Measurements from ENCODE around the gene FBRSL1. TPM values are rescaled to one million over a fixed set of nuclear protein-coding genes. Genes with fewer than 3 reads are reported as not detected.

The FBRSL1 gene
- total and polyA plus RNA-seq, 9 of the 15 experiments (the other 6 are each of a cell fraction or from before 2014, with no cell fraction given), result 0.24 to 129 (median 7.3) TPM

GRCh38 chr12:132451836-132452195 is 38.1 kb upstream of the FBRSL1 start:
- Histone ChIP-seq H3K79me2 (ENCODE audit: control insufficient read depth, insufficient read depth, low read length) (no peaks in the 10 kb centered on the region), H3K4me1 (replicated peaks in 1 of 2; ENCODE audit: control insufficient read depth in 2 of 2, insufficient read depth in 2 of 2, low read length in 2 of 2) (peaks cover 0 to 39% of the 10 kb centered on the region in 2 experiments; a peak in 2 of 5 replicates), H3K9me3 (replicated peaks; ENCODE audit: control insufficient read depth, insufficient read depth, low read depth, low read length) (peaks cover 7% of the 10 kb centered on the region; the same call in 1 of the 2 replicates), H3K9me1 (ENCODE audit: control insufficient read depth, insufficient read depth, low read length) (no peaks in the 10 kb centered on the region), H3K36me3 (ENCODE audit: control insufficient read depth, insufficient read depth, low read length) (no peaks in the 10 kb centered on the region), H4K20me1 (replicated peaks; ENCODE audit: control insufficient read depth, insufficient read depth, low read length) (no peaks in the 10 kb centered on the region), H3K9ac (ENCODE audit: insufficient read depth in 1 of 2, low read depth in 2 of 2, low read length in 2 of 2) (no peak overlapping the region), H3K27me3 (ENCODE audit: control insufficient read depth in 2 of 2, insufficient read depth in 2 of 2, low read length in 2 of 2) (peaks cover 40 to 56% of the 10 kb centered on the region in 2 experiments; a peak in 4 of 5 replicates), H3K4me3 (no peak overlapping the region), H3K4me2 (ENCODE audit: insufficient read depth, low read length) (no peak overlapping the region), H2AFZ (ENCODE audit: low read depth, low read length) (no peak overlapping the region), H3K27ac (ENCODE audit: extremely low read depth, low read depth, low read length) (no peak overlapping the region)
- ATAC-seq (no peak), DNase-seq (ENCODE audit: extremely low read depth in 1 of 4, low spot score in 3 of 4) (no peak), FAIRE-seq (no peak)
- intact Hi-C loops (cut with micrococcal nuclease), result no loop called here
- POLR2A ChIA-PET, result no interaction called here
- 4% methylated on average over 10 of the region's 10 CpGs for WGBS (ENCODE audit: insufficient coverage, low coverage, missing lambda C conversion rate)
- BruUV-seq (replicated peaks), result no TSS peak
- CTCF ChIA-PET (ENCODE audit: low intra/inter-chr PET ratio), result no interaction called here
- no peak for TF ChIP-seq MLLT1 (IDR thresholded peaks at IDR 0.05)
- peak; percentile 35; the same call in 1 of the 2 replicates for TF ChIP-seq ATF3 (IDR thresholded peaks at IDR 0.05)
- TF ChIP-seq ATF3 (CRISPR knock-in tag; conservative IDR thresholded peaks at IDR 0.05), result no peak
- in situ Hi-C loops (cut with MboI), result no loop called here
